Vagina (tissue), 2 donors: ENCODE results near the gene DENND5B. TPM values are rescaled to one million over a fixed set of nuclear protein-coding genes. Genes with fewer than 3 reads are reported as not detected.

Source experiments
- DNase-seq, 2 donors: peaks; one replicate each; pipeline ENCODE4 v3.0.0-alpha.2; 2017; ENCODE audit errors: extremely low spot score in 2 of 2
- H3K27ac ChIP-seq: fragments of 200-600 bp; sonication (generic); one replicate; pipeline ENCODE4 v1.5.1; 2019
- H3K27me3 ChIP-seq: fragments of 200-600 bp; sonication (generic); one replicate; pipeline ENCODE4 v1.5.1; 2019
- H3K36me3 ChIP-seq, 2 donors: fragments of 200-600 bp; sonication (generic); one replicate each; pipeline ENCODE4 v1.5.1; 2017 to 2019
- H3K4me1 ChIP-seq: fragments of 200-600 bp; sonication (generic); one replicate; pipeline ENCODE4 v1.5.1; 2019
- H3K4me3 ChIP-seq, 2 donors: fragments of 200-600 bp; sonication (generic); 1 replicate in 1 of 2; 2 replicates in 1 of 2; pipeline ENCODE4 v1.5.1; 2016 to 2019
- H3K9me3 ChIP-seq: fragments of 200-600 bp; sonication (generic); one replicate; pipeline ENCODE4 v1.5.1; 2019
- CTCF ChIP-seq, 3 experiments: fragments of 450-650 bp in 2 of 3; fragments of 200-600 bp in 1 of 3; sonication (generic) in 1 of 3; IDR thresholded peaks; one replicate each; pipeline ENCODE4 v1.5.1; 2017 to 2019; ENCODE audit warnings: antibody characterized with exemption in 3 of 3, mild to moderate bottlenecking in 2 of 3, moderate library complexity in 2 of 3
- POLR2A ChIP-seq, 2 donors: fragments of 450-650 bp; IDR thresholded peaks; one replicate each; pipeline ENCODE4 v1.6.1; 2017; ENCODE audit warnings: antibody characterized with exemption in 2 of 2, mild to moderate bottlenecking in 2 of 2, moderate library complexity in 2 of 2
- POLR2AphosphoS5 ChIP-seq, 2 donors: sonication (generic); formaldehyde crosslinking; IDR thresholded peaks; one replicate each; pipeline ENCODE4 v1.9.0; 2017; ENCODE audit warnings: antibody characterized with exemption in 2 of 2, mild to moderate bottlenecking in 2 of 2, low read depth in 1 of 2; ENCODE audit not compliant: insufficient read depth in 1 of 2
- intact Hi-C: fragments of 100-400 bp; cut with DNase I; formaldehyde crosslinking; loops from one replicate; pipeline ENCODE4 v1.15.1; 2023
- total RNA-seq: library from RNA; depleted of rRNA; stranded (reverse); fragments of >200 nt; gene quantifications from one replicate; pipeline ENCODE4 v1.2.3, GENCODE V29; 2016

The DENND5B gene
- total RNA-seq, 1 donor from 2014 or later: 25.3 TPM

- no peaks in the 10 kb centered on the region for H3K27me3 ChIP-seq
- intact Hi-C loops: no loop called here
- H3K4me3 ChIP-seq: no peak overlapping the region
- no peaks in the 10 kb centered on the region for H3K9me3 ChIP-seq
- no peak for DNase-seq
- TF ChIP-seq CTCF (IDR thresholded peaks at IDR 0.05): no peak
- no peaks in the 10 kb centered on the region for H3K36me3 ChIP-seq
- H3K4me1 ChIP-seq: no peaks in the 10 kb centered on the region
- no peak overlapping the region for H3K27ac ChIP-seq
Measured at GRCh38 chr12:31603546-31604009, 12.6 kb upstream of the DENND5B start.

DNA sequence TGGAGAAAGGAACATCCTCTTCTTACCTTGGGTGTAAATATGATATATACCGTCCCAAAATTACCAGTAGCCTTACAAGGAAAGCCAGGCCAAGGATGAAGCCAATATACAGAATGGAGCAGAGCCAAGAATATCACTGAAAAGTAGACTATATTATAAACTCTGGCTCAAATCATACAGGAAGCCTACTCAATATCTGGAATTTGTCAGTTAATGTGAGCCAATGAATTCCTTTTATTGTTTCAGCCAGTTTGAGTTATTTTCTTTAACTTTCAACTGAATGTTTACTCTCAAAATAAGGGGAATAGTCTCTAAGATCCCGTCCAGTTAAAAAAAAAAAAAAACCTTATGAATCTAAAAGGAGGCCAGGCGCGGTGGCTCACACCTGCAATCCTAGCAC is 9.8 kb upstream of the DENND5B start:
- intact Hi-C loops: no loop called here
- no peak overlapping the region for H3K27ac ChIP-seq
- H3K9me3 ChIP-seq: no peaks in the 10 kb centered on the region
- DNase-seq: no peak
- H3K4me1 ChIP-seq: no peaks in the 10 kb centered on the region
- H3K27me3 ChIP-seq: no peaks in the 10 kb centered on the region
- TF ChIP-seq POLR2A (IDR thresholded peaks at IDR 0.05): no peak
- TF ChIP-seq CTCF (IDR thresholded peaks at IDR 0.05): no peak
- no peak for TF ChIP-seq POLR2AphosphoS5 (IDR thresholded peaks at IDR 0.05; ENCODE audit: insufficient read depth in 1 of 2, low read depth in 1 of 2)
- H3K36me3 ChIP-seq: no peaks in the 10 kb centered on the region
- H3K4me3 ChIP-seq: no peak overlapping the region

DNA sequence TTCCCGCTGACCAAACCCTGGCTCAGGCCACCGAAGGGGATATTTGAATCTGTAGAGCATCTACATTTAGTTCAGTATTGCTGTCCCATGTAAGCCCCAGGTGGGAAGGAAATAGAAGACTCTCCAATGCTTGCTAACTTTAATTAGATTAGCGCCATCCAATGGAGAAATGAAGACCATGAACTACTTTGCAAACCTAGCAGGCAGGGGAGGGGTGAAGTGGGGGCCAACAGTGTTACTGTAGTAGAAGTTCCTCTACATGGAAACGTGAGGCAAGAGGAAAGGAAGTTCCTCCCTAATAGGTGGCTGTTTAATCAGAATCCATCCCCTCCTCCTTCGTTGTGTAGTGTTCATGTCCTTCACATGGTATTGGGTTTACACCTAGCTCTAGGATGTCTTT is 9.3 kb upstream of the DENND5B start:
- Histone ChIP-seq H3K36me3 (no peaks in the 10 kb centered on the region), H3K27ac (no peak overlapping the region), H3K4me3 (no peak overlapping the region), H3K9me3 (no peaks in the 10 kb centered on the region), H3K27me3 (no peaks in the 10 kb centered on the region), H3K4me1 (no peaks in the 10 kb centered on the region)
- intact Hi-C loops: no loop called here
- DNase-seq: no peak
- no peak for TF ChIP-seq POLR2A (IDR thresholded peaks at IDR 0.05)
- TF ChIP-seq CTCF (IDR thresholded peaks at IDR 0.05): no peak
- TF ChIP-seq POLR2AphosphoS5 (IDR thresholded peaks at IDR 0.05; ENCODE audit: insufficient read depth in 1 of 2, low read depth in 1 of 2): no peak

GRCh38 chr12:31599053-31599452 is 8.1 kb upstream of the DENND5B start:
- no peaks in the 10 kb centered on the region for H3K4me1 ChIP-seq
- no peak overlapping the region for H3K4me3 ChIP-seq
- no peak for TF ChIP-seq POLR2A (IDR thresholded peaks at IDR 0.05)
- TF ChIP-seq POLR2AphosphoS5 (IDR thresholded peaks at IDR 0.05; ENCODE audit: insufficient read depth in 1 of 2, low read depth in 1 of 2): no peak
- TF ChIP-seq CTCF (IDR thresholded peaks at IDR 0.05): no peak
- no peaks in the 10 kb centered on the region for H3K9me3 ChIP-seq
- H3K36me3 ChIP-seq: no peaks in the 10 kb centered on the region
- intact Hi-C loops: loop anchor here (10.0 kb wide), 1 partner anchor 104 kb away; no protein-coding TSS in a partner anchor
- no peaks in the 10 kb centered on the region for H3K27me3 ChIP-seq
- DNase-seq: no peak
- H3K27ac ChIP-seq: no peak overlapping the region

DNA sequence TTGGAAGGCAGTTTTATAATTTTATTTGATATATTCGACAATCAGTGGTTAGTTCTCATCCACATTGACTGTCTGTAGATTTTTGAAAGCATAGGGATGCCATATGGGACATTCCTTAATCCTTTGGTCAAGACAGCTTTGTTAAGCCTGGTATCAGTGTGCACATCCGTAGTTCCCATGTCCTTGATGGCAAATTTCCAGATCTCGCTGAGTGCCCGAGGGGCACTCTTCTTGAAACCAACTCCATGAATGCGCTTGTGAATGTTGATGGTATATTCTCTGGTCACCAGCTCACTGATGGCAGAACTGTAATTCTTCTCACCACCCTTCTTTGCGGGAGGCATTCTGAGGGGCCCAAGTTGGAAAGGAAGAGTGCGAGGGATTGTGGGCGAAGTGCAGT is 6.1 kb upstream of the DENND5B start:
- H3K27me3 ChIP-seq: no peaks in the 10 kb centered on the region
- no peak for DNase-seq
- intact Hi-C loops: loop anchor here (10.0 kb wide), 1 partner anchor 102 kb away; no protein-coding TSS in a partner anchor
- H3K4me3 ChIP-seq: no peak overlapping the region
- no peaks in the 10 kb centered on the region for H3K36me3 ChIP-seq
- TF ChIP-seq POLR2A (IDR thresholded peaks at IDR 0.05): no peak
- TF ChIP-seq CTCF (IDR thresholded peaks at IDR 0.05): no peak
- TF ChIP-seq POLR2AphosphoS5 (IDR thresholded peaks at IDR 0.05; ENCODE audit: insufficient read depth in 1 of 2, low read depth in 1 of 2): no peak
- H3K4me1 ChIP-seq: no peaks in the 10 kb centered on the region
- H3K27ac ChIP-seq: no peak overlapping the region
- no peaks in the 10 kb centered on the region for H3K9me3 ChIP-seq
